GM19035 (cell line): ENCODE data around the gene ZNF845.
A peak's percentile ranks its signal among the peaks of the same experiment; 100 is the strongest.
"Not testable (repeated sequence)": the region's sequence is repeated elsewhere in the genome, so short reads cannot be mapped to it uniquely, and the experiment has no call there.

Experiments
- ATAC-seq: cut with Tn5 transposase; IDR thresholded peaks from one replicate; pipeline ENCODE4 v1.9.1; 2021; ENCODE audit not compliant: unreplicated experiment

Gene ZNF845

DNA sequence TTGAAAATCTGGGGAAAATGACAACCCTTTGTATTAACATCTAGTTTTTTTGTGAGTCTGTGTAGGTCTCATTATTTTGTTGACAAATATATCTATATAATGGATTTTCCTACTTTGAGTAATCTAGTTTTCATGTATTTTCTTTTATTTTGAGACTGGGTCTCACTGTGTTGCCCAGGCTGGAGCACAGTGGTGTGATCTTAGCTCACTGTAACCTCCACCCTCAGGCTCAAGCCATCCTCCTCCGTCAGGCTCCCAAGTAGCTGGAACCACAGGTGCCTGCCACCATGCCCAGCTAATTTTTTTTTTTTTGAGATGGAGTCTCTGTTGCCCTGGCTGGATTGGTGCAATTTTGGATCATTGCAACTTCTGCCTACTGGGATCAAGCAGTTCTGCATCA, 41.2 kb downstream of the ZNF845 start:
- ATAC-seq: no peak

DNA sequence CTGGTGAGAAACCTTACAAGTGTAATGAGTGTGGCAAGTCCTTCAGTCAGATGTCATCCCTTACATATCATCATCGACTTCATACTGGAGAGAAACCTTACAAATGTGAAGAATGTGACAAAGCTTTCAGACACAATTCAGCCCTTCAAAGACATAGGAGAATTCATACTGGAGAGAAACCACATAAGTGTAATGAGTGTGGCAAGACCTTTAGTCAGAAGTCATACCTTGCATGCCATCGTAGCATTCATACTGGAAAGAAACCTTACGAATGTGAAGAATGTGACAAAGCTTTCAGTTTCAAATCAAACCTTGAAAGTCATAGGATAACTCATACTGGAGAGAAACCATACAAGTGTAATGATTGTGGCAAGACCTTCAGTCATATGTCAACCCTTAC, 47.8 kb downstream of the ZNF845 start:
- no peak for ATAC-seq

DNA sequence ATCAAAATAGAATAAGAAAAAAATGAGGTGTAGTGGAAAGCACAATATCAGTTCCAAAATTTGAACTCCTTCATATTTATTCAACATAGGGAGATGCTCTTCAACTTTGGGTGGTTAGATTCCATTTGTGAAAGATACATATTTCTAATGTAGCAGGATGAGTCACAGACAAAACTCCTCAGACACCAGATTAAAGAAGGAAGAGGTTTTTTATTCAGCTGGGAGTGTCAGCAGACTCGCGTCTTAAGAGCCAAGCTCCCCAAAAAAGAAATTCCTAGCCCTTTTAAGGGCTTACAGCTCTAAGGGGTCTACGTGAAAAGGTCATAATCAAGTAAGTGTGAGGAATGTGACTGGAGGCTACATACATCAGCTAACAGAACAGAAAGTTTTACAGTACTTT, 54.6 kb downstream of the ZNF845 start:
- no peak for ATAC-seq

GRCh38 chr19:53388904-53389303, 55.4 kb downstream of the ZNF845 start:
- ATAC-seq: no peak

DNA sequence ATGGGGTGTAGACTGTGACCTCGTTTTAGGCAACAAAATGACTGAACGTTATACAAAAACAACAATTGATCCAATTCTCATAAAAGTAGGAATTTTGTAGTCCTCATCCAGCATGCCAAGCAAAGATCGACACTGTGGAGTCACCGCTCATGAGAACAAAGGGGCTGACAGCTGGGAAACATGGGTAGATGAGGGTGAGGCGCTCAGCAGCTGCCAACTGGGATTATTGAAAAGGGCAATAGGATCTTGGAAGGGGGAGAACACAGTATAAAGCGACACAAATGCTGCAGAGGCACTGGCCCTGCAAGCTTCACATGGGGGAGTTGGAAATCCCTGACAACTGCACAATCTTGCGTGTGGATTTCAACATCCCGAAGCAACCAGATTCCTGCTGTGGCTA, 56.0 kb downstream of the ZNF845 start:
- ATAC-seq: no peak

- no peak for ATAC-seq
These were observed 56.4 kb downstream of the ZNF845 start for GRCh38 chr19:53389978-53390377.

GRCh38 chr19:53394522-53394973, 61.0 kb downstream of the ZNF845 start:
- no peak for ATAC-seq

GRCh38 chr19:53394974-53395839, 61.7 kb downstream of the ZNF845 start, which contains the start of gene ZNF765:
Gene ZNF765 (plus strand): TSS chr19:53395149. CDS start chr19:53398016, 2,867 bp downstream.
- peak; percentile 96 for ATAC-seq

- ATAC-seq: not testable (repeated sequence)
These were observed 62.4 kb downstream of the ZNF845 start for GRCh38 chr19:53395840-53396524.

GRCh38 chr19:53396525-53396868, 62.9 kb downstream of the ZNF845 start:
- ATAC-seq: no peak

DNA sequence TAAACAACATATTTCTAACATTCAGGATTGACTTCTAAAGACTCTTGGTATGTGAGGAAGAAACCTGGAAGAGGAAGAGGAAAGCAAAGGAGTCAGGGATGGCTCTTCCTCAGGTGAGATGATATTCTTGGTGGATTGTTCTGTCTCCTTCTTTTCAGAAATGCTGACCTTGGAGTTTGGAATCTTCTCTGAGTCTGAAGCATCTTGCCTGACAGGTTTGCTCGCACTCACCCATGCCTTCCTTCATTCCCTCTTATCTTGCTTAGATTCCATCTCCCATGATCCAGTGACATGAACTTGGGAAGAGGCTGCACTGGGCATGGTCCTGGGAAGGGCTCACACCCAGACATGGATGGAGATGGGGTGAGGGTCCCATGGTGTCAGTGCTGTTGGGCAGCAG, 64.4 kb downstream of the ZNF845 start:
- not testable (repeated sequence) for ATAC-seq
